Stimulated activated CD8-positive, alpha-beta memory T cell treated with anti-CD3 and anti-CD28 coated beads, Interleukin-4, amount 100 ng/mL, for 4 hours (primary cell): ENCODE measurements around the gene SORL1-AS1.
A peak's percentile ranks its signal among the peaks of the same experiment; 100 is the strongest.

Source experiments
- DNase-seq, 2 donors: peaks; one replicate each; pipeline ENCODE4 v3.0.0-alpha.2; 2020; ENCODE audit warnings: low read depth in 2 of 2, low spot score in 1 of 2

Gene SORL1-AS1

DNA sequence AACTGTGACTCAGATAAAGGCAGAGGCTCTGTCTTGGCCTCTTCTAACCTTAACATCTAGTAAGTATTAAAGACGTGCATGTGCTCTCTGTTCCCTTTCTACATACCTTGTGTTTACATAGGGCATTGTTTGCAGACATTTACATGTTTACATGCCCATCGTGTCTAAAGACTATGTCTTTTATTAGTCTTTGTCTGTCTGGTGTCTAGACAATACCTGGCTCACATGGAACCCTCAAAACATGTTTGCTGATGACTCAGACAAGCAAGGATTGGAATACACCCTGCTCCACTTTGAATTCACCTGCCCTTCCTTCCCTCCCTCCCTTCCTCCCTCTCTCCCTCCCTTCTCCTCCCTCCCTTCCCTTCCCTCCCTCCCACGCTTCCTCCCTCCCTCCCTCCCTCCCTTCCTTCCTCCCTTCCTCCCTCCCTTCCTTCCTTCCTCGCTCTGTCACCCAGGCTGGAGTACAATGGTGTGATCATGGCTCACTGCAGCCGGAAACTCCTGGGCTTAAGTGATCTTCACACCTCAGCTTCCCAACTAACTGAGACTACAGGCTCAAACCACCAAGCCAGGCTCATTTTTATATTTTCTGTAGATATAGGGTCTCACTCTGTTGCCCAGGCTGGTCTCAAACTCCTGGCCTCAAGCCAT lies 23.7 kb upstream of the SORL1-AS1 start:
- no peak for DNase-seq

DNA sequence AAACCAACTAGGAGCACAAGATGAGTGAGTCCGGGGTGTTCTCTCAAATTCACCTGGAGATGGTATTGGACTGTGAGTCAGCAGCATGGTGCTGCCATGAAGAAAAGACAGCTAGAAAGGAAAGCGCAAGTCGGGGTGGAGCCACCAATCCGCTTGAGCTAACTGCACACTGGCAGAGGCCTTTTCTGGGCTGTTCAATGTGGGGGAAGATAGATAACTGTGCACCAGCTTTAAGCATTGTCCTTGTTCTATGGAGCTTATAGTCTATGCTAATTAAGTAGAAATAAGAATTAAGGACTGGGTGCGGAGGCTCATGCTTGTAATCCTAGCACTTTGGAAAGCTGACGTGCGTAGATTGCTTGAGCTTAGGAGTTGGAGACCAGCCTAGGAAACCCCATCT lies 21.9 kb upstream of the SORL1-AS1 start:
- no peak for DNase-seq

DNA sequence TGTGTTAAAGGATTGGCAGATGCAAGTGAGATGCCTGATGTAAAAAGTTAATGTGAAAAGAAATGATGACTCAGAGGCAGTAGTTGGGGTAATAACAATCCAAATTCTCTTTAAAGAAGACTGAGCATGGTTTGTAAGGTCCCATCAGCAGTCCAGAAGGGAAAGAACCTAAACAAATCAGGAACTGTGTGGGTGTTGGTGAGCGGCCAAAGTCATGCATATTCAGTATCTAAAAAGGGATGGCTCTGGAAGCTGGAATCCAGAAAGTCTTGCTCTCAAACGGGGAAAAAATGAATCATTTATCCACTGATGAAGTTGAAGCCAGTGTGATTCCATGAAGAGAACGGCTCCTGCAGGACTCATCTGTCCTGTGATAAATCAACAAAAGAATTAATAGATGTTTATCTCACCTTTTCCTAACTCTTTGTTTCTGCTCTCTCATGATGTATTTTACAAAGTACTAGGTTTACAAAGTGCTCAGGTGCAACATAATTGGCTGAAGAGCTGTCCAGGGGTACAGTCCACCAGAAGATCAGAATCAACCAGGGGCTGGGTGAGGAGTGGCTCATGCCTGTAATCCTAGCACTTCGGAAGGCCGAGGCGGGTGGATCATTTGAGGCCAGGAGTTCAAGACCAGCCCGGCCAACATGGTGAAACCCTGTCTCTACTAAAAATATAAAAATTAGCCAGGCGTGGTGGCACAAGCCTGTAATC lies 20.5 kb upstream of the SORL1-AS1 start:
- no peak for DNase-seq

DNA sequence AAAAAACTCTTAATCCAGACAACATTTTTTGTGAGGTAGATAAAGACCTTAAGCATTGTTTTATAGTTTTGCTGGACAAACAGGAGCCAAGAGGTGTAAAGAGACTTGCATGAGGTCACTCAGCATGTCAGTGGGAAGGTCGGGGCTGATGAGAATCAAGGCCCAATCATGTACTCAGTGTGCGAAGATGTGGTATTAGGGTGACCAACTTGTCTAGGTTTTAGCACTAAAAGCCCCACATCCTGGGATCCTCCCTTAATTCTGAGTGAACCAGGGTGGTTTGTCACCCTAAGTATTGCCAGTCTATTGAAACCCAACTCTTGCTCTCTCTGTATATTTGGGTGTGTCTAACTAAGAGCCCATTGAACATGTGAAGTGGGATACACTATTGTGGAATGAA lies 19.5 kb upstream of the SORL1-AS1 start:
- DNase-seq = no peak

DNA sequence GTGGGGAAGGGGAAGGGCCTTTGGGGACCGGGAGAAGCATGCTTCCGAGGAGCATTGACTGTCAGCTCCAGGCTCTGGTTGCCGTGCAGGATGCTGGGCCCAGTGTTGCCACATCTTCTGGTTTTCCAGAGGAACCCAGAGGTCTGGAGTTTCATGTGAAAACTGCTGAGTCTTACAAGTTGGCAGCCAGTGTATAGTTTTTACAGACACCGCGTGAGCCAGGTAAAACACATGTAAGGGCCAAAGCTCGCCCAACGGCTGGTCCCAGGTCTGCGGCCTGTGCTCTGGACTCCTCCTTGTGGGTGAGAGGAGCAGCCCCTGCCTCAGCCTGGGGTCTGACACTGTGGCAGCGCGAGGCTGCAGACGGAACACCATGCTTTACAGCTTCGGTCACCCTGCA lies 18.4 kb upstream of the SORL1-AS1 start:
- DNase-seq = no peak

DNA sequence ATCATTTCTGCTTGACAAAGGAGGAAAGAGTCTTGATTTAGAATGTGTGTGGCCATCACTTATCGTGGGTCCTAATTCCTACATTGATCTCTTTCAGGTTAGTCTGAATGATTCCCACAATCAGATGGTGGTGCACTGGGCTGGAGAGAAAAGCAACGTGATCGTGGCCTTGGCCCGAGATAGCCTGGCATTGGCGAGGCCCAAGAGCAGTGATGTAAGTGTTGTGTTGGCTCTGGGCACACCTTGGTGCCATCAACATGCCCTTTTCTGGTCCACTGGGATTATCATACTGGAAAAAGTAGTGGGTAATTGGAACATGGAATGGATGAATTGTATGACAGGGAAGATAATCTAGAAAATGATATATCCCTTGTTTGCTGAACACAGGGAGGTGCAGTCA lies 17.1 kb upstream of the SORL1-AS1 start:
- no peak for DNase-seq

DNA sequence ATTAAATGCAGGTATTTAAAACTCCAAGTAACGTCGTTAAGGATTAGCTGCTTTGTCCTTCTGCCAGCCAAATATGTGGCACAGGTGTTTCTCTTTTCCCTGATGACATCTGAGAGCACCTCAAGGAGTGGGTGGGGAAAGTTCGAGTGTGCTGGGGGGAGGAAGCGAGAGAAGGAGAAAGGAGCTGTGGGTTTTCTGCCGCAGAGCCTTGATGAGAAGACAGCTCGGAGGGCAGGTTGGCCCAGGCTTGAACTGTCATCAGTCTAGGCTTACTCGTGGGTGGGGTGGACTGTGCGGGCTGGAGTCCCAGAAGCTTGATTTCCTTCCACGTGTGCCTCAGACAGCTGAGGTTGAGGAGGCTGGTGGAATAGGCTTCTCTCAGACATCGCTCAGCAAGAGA lies 15.2 kb upstream of the SORL1-AS1 start:
- peak; percentile 65 to 77 for DNase-seq

DNA sequence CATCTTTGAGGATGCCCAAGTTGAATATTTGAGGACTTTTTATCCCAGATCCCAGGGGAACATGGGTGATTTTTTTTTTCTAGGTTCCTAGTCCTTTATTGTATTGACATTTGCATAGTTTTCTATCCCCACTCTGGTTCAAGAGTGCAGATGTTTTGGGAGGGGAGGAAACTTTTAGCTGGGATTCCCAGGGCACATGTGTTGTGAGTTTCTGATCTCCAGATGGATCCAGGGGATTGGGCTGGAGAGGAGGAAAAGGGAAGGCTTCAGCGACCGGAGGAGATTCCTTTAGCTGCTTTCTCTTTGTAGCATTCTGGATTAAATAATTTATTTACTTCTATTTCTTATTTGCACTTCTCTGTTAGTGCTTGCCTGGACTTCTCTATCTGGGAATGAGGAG lies 14.7 kb upstream of the SORL1-AS1 start:
- no peak for DNase-seq

DNA sequence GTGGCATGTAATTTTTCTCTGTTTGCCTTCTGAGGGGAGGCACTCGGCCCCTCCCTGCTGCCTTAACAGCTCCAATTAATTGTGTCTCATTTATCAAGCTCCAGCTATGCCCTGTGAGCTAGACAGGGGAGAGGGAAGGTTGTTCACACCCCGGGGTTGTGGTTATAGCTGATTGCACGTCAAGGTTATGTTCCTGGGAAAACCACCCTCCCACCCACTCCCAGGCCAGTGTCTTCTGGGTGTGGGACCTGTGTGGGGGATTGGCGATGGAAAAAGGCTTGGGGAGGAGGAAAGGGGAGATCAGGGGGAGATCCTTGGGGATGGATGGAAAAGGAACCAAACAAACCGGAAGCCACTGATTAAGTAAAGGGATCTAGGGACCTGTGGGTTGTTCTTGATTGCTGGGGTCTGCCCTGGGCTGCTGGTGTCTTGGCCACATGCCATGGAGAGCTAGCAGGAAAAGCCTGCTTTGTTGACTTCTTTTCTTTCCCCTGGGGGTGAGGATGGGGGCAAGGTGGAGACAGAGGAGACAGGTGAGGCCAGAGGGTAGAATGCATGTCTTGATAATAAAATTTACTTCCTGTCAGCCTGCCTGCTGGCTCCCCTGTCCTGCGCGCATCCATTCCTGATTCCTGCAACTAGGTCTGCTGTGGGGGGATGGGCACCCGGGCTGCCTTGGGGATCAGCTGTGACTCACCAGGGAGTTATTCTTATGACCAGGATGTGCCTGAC lies 13.5 kb upstream of the SORL1-AS1 start:
- DNase-seq = no peak

DNA sequence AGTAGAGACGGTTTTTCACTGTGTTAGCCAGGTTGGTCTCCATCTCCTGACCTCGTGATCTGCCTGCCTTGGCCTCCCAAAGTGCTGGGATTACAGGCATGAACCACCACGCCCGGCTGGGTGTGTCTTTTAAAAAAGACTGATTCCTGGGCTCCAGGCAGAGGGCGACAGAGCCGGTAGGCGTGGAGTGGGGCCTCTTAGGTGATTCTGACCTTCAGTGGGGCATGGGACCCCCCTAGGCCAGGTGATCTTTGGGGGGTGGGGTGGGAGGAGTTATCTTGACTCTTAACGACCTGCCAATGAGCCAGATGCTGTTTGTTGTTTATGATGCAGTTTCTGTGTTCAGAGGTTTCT lies 12.9 kb upstream of the SORL1-AS1 start:
- no peak for DNase-seq

DNA sequence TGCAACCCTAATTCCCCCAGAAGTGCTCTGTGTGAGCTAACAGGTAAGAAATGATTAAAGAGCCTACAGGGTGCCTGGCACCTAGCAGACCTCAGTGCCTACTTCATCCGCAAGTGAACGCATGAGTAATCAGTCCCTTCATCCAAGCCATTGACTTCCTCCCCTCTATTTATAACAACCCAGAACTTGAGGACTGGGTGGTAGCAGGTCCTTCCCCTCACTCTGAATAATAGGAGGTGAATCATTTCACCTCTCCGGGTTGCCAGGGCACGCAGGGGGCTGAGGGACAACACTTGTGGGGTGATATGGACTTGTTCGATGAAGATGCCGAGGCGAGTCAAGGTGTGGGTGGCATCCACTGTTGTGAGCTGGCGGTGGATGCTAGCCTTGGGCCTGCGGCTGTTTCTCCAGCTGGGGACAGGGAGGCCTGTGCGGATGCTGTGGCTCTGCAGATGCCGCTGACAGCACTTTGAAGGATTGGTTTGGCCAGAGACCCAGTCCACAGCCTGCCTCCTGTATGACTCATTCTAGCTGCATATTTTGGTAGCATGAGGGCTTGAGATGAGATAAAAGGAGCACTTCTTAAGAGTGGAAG lies 11.7 kb upstream of the SORL1-AS1 start:
- DNase-seq = peak; percentile 47 to 70

DNA sequence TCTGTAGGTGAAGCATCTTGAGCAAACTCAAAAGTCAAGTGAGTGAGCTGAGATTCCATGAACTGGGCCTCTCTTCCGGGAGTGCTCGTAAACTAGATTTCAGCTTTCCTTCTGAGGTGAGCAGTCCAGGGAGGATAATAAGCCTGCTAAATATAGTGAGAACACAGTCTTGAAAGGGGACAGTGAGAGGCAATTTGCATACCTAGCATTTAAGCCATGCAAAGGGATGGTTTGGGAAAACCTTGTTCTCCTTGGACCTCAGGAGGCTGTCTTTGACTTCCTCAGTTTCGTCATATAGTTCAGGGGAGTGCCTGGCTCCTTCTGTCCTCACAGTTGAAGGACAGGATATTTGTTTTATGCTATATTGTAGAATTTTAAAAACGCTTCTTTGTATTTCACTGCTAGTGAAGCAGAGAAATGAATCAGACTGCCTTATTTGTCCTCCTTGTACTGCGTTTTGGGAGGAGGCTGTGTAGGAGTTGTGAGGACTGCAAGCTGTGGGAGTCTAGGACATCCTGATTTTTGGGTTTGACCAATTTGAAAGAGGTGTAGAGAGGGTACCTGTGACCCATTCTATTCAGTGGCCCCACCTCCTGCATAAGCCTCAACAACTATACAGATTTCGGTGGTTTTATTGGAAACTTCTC lies 11.0 kb upstream of the SORL1-AS1 start:
- no peak for DNase-seq

DNA sequence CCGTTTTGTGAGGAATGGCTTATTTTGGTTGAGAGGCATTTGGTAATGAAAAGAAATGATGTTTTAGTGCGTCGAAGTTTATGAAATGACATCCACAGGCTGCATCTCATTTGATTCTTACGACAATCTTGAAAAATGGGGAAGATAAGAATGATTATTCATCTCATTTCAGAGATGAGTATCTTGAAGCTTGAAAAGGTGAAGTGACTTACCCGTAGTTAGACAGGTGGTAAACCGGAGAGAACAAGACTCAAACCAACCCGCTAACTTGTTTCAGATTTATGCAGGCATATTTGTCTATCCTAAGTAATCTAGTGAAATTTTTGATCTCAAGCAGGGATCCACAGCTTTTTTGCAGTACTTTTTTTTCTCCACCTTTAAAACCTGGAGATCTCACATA lies 9.1 kb upstream of the SORL1-AS1 start:
- DNase-seq = no peak

DNA sequence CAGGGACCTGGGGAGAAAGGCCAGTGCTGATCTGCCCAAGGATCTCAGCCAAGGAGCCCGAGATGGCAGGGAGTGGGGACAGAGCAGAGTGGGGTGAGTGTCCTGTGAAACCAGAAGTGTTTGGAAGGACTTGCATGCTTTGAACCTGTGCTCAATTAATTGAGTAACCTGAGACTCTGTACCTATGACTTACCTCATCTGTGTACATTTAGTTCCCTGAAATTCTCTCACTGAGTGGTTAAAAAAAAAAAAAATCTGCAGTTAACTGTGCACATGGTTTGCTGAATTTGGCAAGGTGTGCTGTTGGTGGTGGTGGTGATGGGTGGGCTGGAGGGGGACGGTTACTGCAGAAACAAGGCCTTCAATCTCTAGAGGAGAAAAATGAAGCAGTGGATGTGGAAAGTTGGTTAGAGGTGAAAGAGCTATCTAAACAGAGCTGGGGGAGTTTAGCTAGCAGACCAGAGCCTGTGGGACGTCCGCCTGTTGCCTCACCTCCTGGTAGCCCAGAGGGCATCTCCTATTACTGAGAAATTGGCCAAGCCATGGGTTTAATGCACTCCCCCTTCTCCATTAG lies 8.3 kb upstream of the SORL1-AS1 start:
- no peak for DNase-seq

DNA sequence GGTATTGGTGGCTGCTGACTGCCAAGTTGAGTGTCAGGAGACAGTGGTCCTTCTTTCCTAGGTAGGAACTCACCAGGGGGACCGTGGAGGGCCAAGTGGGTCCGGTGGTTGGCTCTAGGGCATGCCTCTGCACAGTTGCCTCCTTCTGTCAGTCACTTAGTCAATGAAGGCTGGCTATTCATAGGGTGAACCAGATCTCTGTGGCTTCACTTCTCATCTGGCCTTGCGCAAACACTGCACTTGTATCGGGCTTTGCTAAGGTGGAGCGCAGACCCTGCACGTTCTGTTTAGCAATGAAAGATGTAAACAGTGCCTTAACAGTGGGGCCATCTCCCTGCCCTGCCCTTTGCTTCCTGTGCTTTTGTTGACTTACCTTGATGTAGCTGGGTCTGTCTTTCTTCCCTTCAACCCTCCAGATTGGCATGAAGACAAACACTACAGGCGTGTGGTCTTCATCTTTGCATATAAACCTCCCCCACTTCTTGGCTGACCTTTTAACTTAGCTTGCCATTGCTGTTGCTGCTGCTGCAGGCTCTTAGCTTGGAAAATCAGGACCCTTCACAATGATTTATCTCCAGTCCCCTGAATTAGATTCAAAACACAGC lies 6.7 kb upstream of the SORL1-AS1 start:
- DNase-seq = no peak

DNA sequence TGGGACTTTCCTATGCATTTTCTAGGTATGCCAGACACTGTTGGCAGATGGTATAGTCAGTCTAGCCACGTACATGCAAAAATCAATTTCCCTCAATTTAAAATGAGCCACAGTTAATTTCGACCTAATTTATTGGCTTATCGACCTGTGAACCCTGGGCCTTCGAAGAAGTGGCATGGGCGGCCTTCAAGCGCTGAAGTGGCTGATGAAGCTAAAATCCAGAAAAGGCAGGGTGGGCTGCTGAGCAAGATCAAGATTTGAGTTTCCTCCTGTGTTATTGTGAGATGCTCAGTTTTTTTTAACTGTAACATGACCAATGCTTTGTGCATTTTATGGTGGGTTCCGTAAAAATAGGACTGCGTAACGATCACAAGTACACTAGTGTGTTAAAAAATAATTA lies 5.8 kb upstream of the SORL1-AS1 start:
- no peak for DNase-seq

DNA sequence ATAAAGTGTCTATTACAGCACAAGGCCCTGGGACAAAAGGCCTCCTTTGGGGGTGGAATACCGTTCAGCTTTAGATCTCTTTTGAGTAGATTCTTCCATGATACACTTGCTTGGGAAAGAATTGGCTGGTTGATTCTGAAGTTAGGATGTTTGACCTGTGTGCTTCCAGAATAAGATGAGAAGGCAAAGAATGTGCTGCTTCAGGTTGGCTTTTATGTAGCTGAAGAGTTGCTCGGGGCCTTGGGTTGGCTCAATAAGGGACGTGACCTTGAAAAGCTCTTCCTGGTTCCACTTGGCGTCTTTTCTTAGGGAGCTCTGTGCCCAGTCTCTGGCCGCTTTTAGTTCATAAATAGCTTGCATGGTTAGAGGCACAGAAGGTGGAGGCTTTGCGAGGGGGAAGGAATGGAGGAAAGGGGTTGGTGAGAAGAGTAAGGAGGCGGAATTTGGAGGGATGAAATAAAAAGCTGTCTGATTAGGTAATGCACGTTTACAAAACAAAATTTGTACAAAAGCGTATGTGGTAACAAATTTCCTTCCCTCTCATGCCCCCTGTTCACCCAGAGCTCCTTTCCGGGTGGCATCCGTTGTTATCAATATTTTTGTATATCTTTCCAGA lies 4.2 kb upstream of the SORL1-AS1 start:
- no peak for DNase-seq

DNA sequence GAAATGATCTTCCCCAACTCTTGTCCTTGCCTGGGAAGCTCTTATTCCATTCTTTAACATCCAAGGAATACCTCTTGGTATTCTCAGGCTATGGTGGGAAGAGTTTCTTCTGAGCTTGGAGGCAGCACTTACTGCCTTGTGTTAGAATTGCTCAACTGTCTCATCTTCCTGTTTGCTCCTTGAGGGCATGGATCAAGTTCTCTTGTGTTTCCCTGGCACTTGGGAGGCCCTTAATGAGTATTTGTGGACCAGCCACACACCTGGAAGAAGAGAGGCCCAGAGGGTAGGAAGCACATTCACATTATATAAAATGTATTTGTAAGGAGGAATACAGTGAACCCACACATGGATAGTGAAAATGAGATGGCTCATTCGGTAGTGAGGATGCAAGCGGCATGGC lies 3.4 kb upstream of the SORL1-AS1 start:
- no peak for DNase-seq

DNA sequence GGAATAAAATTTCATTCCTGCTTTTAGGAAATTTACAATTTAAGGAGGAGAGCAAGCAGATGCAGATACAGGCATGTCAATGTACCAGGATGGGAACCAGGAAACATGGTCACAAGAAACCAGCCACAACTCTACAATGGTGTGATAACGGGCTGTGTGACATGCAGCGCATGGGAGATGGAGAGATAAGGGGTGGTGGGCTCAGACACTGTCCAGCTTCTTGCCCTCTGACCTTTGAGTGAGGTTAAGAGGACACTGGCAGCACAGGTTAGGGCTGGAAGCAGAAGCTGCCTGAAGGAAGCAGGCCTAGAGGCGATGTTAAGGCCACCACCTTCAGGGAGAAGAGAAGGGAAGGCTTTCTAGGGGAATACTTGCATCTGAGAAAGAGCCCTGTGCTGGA lies 2.3 kb upstream of the SORL1-AS1 start:
- no peak for DNase-seq

DNA sequence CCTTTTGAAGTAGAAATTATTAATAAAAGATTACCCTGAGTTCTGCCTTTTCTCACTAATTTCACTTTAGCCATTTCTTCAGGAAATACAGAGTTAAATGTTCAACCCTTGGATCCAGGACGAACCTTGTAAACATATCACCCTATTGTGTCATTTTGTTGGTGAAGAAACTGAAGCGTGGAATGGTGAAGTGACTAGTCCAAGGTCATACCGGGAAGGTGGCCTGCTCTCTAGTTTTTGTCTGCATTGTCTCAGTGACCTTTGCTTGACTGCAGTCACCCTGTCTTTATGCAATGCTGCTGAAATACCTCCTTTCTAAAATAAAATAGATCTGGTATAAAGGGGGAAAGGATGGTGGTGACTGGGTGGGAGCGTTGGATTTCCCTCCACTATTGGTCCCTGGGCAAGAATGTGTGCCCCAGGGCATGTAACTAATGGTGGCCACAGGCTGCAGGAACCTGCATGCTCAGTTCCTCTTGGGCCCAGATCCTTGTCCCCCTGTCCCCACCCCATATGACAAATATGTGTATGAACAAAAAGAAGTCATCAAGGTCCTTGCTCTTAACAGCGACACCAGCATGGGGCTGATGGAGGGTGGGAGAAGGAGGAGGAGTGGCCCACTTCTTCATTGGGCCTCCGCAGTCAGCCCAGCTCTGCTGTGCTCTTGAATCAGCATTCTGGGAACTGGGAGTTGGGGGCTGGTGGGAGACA lies 977 bp upstream of the SORL1-AS1 start:
- DNase-seq = no peak
